HG03469 (cell line): ENCODE measurements around the gene CACHD1.
"Not testable (repeated sequence)": the region's sequence is repeated elsewhere in the genome, so short reads cannot be mapped to it uniquely, and the experiment has no call there.

ENCODE experiments used
- ATAC-seq: cut with Tn5 transposase; IDR thresholded peaks from one replicate; pipeline ENCODE4 v1.9.1; 2021; ENCODE audit warnings: mild to moderate bottlenecking, moderate library complexity, moderate number of reproducible peaks; ENCODE audit not compliant: unreplicated experiment

Gene CACHD1

GRCh38 chr1:64686828-64687724, 217.1 kb downstream of the CACHD1 start:
- ATAC-seq = peak; percentile 59

- ATAC-seq = no peak
These were observed 217.9 kb downstream of the CACHD1 start for GRCh38 chr1:64687725-64688327.

- ATAC-seq = no peak
These were observed 221.7 kb downstream of the CACHD1 start for GRCh38 chr1:64691626-64692025.

GRCh38 chr1:64692911-64693310, 223.0 kb downstream of the CACHD1 start:
- no peak for ATAC-seq

GRCh38 chr1:64693406-64693805, 223.5 kb downstream of the CACHD1 start:
- no peak for ATAC-seq

GRCh38 chr1:64696879-64697278, 226.9 kb downstream of the CACHD1 start:
- no peak for ATAC-seq

- ATAC-seq = no peak
These were observed 229.4 kb downstream of the CACHD1 start for GRCh38 chr1:64699327-64699726.

GRCh38 chr1:64701071-64701470, 231.1 kb downstream of the CACHD1 start:
- no peak for ATAC-seq

GRCh38 chr1:64701886-64702285, 232.0 kb downstream of the CACHD1 start:
- no peak for ATAC-seq

GRCh38 chr1:64702670-64703069, 232.7 kb downstream of the CACHD1 start:
- not testable (repeated sequence) for ATAC-seq

- ATAC-seq = no peak
These were observed 233.7 kb downstream of the CACHD1 start for GRCh38 chr1:64703600-64703999.

GRCh38 chr1:64705591-64705990, 235.7 kb downstream of the CACHD1 start:
- ATAC-seq = no peak

GRCh38 chr1:64711266-64711665, 241.3 kb downstream of the CACHD1 start:
- no peak for ATAC-seq

- no peak for ATAC-seq
These were observed 242.1 kb downstream of the CACHD1 start for GRCh38 chr1:64712049-64712448.

- ATAC-seq = no peak
These were observed 245.3 kb downstream of the CACHD1 start for GRCh38 chr1:64715186-64715585.

- ATAC-seq = no peak
These were observed 251.2 kb downstream of the CACHD1 start for GRCh38 chr1:64721135-64721534.

GRCh38 chr1:64721576-64722145, 251.7 kb downstream of the CACHD1 start:
- no peak for ATAC-seq

GRCh38 chr1:64727861-64728260, 257.9 kb downstream of the CACHD1 start:
- ATAC-seq = no peak

GRCh38 chr1:64733581-64734286, 263.8 kb downstream of the CACHD1 start:
- no peak for ATAC-seq

- ATAC-seq = no peak
These were observed 264.3 kb downstream of the CACHD1 start for GRCh38 chr1:64734287-64734652.

GRCh38 chr1:64740687-64741086, 270.8 kb downstream of the CACHD1 start:
- not testable (repeated sequence) for ATAC-seq
